Measurements from ENCODE around the gene SLC9A1.

GRCh38 chr1:27143401-27143800, 11.5 kb downstream of the SLC9A1 start:
- TF ChIP-seq POLR2A (IDR thresholded peaks at IDR 0.05; ENCODE audit: control extremely low read depth in 1 of 2, low read depth in 2 of 2, low read length in 2 of 2) (no peak), ASH2L (IDR thresholded peaks at IDR 0.05; ENCODE audit: low read length) (no peak), CTCF (IDR thresholded peaks at IDR 0.05; ENCODE audit: control extremely low read depth in 1 of 3, insufficient read depth in 1 of 3, low read depth in 1 of 3, low read length in 3 of 3) (no peak), HDAC6 (IDR thresholded peaks at IDR 0.05; ENCODE audit: low read depth, low read length) (no peak), EZH2 (IDR thresholded peaks at IDR 0.05; ENCODE audit: low read depth, low read length, severe bottlenecking) (no peak), POLR2AphosphoS5 (IDR thresholded peaks at IDR 0.05; ENCODE audit: low read depth, low read length) (no peak), RFX5 (IDR thresholded peaks at IDR 0.05; ENCODE audit: borderline replicate concordance, low read depth, low read length) (no peak)

All from H1 (cell line).